H1 (cell line): Measurements from ENCODE around the gene RCE1. TPM values are rescaled to one million over a fixed set of nuclear protein-coding genes. Genes with fewer than 3 reads are reported as not detected.

ENCODE experiments used
- BCL11A ChIP-seq, 2 experiments: IDR thresholded peaks; one replicate each; pipeline ENCODE4 v1.6.1; 2011; ENCODE audit warnings: low read depth in 2 of 2, low read length in 2 of 2, mild to moderate bottlenecking in 2 of 2
- CBX8 ChIP-seq: fragments of 300-800, 300-1000 bp; sonication (generic); IDR thresholded peaks from 2 replicates; pipeline ENCODE4 v1.7.1; 2016; ENCODE audit warnings: low read depth, low read length, borderline replicate concordance
- CHD7 ChIP-seq: fragments of 300-600 bp; sonication (generic); IDR thresholded peaks from 2 replicates; pipeline ENCODE4 v1.7.1; 2012; ENCODE audit warnings: low read length, moderate library complexity, mild to moderate bottlenecking, inconsistent platforms; ENCODE audit not compliant: insufficient replicate concordance
- KDM5A ChIP-seq: fragments of 200-600 bp; IDR thresholded peaks from 2 replicates; pipeline ENCODE4 v1.7.1; 2012; ENCODE audit warnings: mild to moderate bottlenecking, low read length, inconsistent platforms, mixed read lengths
- SUZ12 ChIP-seq: fragments of 200-600 bp; sonication (generic); IDR thresholded peaks from 2 replicates; pipeline ENCODE4 v1.6.1; 2012; ENCODE audit warnings: mild to moderate bottlenecking, inconsistent platforms, low read length, moderate library complexity, mixed read lengths
- polyA plus RNA-seq, 7 experiments: library from polyadenylated mRNA; depleted of rRNA in 3 of 7; stranded (reverse) in 5 of 7; unstranded in 2 of 7; fragments of >200 nt in 5 of 7; fragments of 200-250 nt in 2 of 7; gene quantifications; 1 replicate in 5 of 7; 2 replicates in 1 of 7; 4 replicates in 1 of 7; pipeline versions ENCODE4 v1.2.1 to v1.2.3, GENCODE V29; 2011 to 2013; ENCODE audit warnings: missing spikeins in 2 of 7, mixed read lengths in 2 of 7
- total RNA-seq: library from RNA; stranded (reverse); fragmentation: NEBNext Ultra II Directional; extraction: Animal tissue kit (Norgen Biotek cat#: 25700); gene quantifications from 2 replicates; pipeline ENCODE4 v1.2.1, GENCODE V29; 2021

RCE1 gene
- total and polyA plus RNA-seq, 2 of the 8 experiments (the other 6 are each of a cell fraction or from before 2014, with no cell fraction given): 35.8 to 84.8 TPM

GRCh38 chr11:66842501-66842895, 743 bp upstream of the RCE1 start (continued):
- TF ChIP-seq CHD7: no peak
- TF ChIP-seq SUZ12: no peak
- TF ChIP-seq KDM5A: no peak
- no peak for TF ChIP-seq CBX8
- no peak for TF ChIP-seq BCL11A (IDR thresholded peaks at IDR 0.05; ENCODE audit: low read depth in 2 of 2, low read length in 2 of 2)
- TF ChIP-seq, all 59 proteins: peak for 0
